ENCODE results near the gene OSBPL2.

- no peak for TF ChIP-seq CTCF (IDR thresholded peaks at IDR 0.05)
- no peak for TF ChIP-seq POLR2A (IDR thresholded peaks at IDR 0.05)
These were observed 45.0 kb upstream of the OSBPL2 start for GRCh38 chr20:62193079-62194025.
